OCI-M2 (cell line): Measurements from ENCODE around the gene PTPN13.

Experiments
- DNase-seq: peaks from one replicate; lab custom pipeline; 2025; ENCODE audit not compliant: unreplicated experiment; lab: John Stamatoyannopoulos, UW

PTPN13 gene

DNA sequence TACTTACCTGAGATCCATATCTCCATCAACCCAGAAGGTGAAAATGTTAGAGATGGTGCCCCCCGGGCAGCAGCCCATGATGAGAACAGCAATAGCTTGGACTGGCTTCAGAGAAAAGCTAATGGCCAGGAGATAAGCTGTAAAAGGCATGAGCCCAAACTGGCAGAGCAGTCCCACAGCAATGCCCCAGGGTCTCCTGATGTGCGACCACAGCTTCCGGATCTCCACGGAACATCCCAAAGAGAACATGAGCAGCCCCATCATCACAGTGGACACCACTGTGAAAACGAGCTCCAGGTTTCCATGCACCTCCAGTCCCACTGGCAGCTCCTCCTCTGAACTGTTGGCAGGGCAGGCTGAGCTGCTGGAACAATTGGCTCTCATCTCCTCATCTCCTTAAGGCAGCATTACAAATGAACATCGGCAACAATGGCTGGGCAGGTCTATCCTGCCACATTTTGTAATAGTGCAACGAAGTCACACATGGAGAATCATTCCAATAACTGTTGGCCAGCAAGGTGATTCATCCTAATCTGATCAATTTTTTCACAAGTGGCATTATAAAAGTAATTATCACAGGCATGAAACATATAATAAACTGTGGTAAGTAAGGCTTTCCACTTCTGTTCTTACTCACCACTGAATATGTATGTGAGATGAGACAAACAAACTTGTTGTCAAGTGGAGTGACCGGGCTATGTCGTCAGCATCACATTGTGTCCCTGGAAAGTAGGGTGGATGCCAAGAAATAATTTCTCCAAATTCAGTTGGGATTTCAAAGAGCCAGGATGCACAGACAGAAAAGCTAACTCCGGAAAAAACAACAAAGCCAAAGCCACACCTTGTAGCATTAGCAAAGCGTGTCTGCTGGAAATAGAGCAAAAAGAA lies 254.9 kb downstream of the PTPN13 start, which contains the start of gene SLC10A6:
SLC10A6 (minus strand) TSS at position 653 of the 888 bp plus-strand sequence; CDS start at position 384, 269 bp downstream.
- no peak for DNase-seq

DNA sequence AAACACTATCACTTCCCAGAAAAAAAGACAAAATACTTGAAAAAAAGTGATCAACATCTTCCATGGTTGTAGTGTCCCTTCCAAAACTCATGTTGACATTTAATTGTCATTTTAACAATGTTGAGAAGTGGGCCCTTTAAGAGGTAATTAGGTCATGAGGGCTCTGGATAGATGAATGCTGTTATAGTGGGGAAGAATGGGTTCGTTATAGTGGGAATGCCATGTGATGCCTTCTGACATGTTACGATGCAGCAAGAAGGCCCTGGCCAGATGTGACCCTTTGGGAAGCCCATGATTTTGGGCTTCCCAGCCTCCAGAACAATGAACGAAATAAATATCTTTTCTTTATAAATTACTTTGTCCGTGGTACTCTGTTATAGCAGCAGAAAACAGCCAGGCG lies 259.1 kb downstream of the PTPN13 start:
- no peak for DNase-seq

DNA sequence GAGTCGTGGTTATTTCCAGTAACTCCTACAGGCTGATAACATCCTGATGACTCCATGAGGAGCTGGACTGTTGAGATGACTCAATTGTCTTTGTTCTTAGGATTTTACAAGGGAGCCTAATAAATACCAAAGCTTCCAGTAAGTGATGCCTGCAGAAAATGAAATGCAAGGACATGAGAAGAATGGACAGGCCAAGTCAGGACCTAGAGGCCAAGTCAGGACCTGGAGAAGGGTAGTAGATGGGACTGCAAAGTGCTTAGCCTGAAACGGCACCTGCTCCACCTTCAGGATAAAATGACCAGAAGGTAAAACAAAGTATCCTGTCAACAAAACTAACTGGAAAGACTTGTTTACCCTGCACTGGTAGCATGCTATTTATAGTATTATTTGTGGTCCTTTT lies 261.5 kb downstream of the PTPN13 start:
- no peak for DNase-seq

DNA sequence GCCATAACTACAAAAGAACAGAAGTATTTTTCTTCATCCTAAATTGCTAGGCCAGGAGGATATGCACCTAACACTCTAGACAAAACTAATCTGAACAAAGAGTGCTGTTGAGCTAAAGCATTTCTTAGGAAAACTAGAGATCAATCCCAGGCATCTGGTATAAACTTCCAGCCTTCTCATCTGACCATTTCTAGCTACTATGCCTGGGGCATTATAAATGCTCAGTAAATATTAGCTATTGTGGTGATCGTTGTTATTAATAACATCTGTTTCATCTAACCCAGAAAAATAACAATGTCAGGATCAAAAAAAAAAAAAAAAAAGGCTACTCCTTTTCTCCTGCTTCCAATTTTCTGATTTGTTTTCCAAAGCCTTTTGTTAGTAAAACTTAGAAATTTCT lies 262.8 kb downstream of the PTPN13 start:
- no peak for DNase-seq

DNA sequence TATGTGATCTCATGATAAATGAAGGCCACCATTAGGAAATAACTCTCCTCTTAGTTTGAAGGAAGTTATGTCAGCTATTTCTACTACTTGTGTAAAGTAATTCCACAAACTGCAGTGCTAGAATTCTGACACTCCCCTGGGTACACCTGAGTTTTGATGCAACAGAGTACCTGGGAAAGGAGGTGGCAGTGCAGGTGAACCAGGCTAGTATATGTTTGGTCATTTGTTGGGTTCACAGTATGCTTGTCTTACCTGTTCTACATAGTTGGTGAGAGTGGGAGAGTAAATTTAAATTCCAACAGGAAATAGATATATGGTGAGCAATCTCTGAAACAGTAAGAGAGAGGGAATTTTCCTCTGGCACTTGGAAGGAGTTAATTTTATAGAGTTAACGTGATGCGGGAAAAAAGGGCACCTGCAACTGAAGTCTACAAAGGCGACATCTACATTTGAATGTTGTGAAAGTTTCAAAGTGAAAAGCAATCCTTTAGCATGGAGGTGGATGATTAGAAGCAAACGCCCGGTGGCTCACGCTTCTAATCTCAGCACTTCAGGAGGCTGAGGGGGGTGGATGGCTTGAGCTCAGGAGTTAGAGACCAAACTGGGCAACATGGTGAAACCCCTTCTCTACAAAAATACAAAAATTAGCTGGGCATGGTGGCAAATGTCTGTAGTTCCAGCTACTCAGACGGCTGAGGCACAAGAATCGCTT lies 263.4 kb downstream of the PTPN13 start:
- DNase-seq = no peak
